CD4-positive, alpha-beta T cell treated with Interleukin-15 for 4 hours (primary cell): ENCODE results near the gene CTAG1A.
"Not testable (repeated sequence)": the region's sequence is repeated elsewhere in the genome, so short reads cannot be mapped to it uniquely, and the experiment has no call there.

Experiments used
- DNase-seq: peaks from one replicate; pipeline ENCODE4 v3.0.0-alpha.2; 2020; ENCODE audit warnings: low spot score

CTAG1A gene

DNA sequence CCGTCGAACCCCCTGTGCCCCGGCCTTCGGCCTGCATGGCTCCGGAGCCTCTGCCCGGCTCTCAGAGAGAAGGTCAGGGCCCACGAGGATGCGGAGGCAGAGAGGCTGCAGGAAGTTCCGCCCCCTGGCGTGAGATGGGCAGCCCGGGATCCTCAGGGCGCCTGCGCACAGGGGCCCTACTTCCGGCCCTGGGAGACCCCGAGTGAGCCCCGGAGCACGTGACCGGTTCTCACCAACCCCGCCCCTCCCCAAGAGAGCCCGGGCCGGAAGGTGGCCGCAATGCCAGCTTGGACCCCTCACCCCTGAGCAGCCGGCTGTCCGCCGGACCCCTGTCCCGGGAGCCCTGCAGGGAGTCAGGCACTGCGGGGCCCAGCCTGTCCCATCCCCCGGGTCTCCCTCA, 34.2 kb downstream of the CTAG1A start, which contains the start of gene CTAG1B:
TSS of gene CTAG1B (minus strand) at position 101 of the 400 bp plus-strand sequence. CDS start at position 37, 64 bp downstream.
- DNase-seq = not testable (repeated sequence)

DNA sequence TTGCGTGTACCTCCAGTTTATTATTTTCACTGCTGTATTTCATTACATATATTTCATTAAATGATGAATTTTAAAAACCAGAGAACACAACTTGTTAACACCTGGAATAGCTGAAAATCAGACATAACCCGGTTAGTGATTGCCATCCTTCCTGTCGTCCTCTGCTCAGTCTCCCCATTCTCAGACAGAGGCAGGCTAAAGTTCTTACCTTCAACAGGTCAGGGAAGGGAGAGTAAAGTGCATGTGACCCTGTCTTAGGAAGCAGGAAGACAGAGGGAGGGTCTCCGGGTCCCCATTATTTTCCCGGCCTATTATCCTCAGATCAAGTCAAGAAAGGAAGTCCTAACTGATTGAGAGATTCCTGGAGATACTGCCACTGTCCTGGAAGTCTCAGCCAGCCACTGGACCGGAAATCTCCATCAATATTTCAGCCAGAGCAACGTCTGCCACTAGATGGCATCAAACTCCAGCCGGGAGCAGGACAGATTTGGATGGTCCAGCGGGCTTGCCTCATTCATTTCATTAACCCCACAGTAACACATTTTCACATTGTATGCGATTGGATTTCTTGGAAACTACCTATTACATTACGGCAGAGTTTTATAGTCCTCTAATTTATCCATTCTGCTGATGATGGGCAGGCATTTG, 36.0 kb downstream of the CTAG1A start:
- not testable (repeated sequence) for DNase-seq

GRCh38 chrX:154628960-154629359, 44.0 kb downstream of the CTAG1A start:
- DNase-seq = not testable (repeated sequence)

DNA sequence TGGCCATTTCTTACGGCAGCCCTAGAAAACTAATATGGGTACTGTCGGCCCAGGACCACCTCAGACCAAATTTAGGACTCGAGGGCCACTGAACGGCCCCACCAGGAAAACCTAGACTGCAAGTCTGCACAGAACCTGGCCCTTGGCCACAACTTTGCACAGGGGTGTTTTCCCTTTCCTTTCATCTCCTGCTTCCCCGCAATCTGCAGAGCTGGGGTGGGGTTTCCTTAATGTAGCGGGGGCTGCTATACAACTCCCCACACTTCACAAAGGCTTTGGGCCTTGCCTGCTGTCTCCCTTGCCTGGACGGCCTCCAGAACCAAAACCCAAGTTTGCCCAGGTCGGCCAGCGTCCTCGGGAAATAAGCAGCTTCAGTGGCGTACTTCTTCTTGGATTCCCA, 46.0 kb downstream of the CTAG1A start:
- not testable (repeated sequence) for DNase-seq

DNA sequence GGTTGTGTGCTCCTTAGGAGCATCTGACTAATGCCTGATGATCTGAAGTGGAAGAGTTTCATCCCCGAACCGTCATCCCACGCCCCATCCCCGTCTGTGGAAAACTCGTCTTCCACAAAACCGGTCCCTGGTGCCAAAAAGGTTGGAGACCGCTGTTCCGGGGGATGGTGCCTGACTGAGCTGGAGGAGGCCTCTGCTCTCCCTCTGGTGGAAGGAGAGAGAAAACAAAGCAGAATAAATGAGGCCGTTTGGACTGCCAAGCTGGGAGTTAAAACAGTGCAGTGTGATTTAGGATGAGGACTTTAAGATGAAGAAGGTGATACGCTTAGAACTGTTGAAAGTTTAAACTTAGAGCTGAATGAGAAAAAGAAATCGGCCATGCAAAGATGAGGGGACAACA, 48.7 kb downstream of the CTAG1A start:
- DNase-seq = not testable (repeated sequence)
